Aorta (tissue), 5 donors: ENCODE results near the gene IQCF5. TPM values are rescaled to one million over a fixed set of nuclear protein-coding genes. Genes with fewer than 3 reads are reported as not detected.
"Not testable (repeated sequence)": the region's sequence is repeated elsewhere in the genome, so short reads cannot be mapped to it uniquely, and the experiment has no call there.

Experiments
- ATAC-seq: fragments of 200-7000 bp; cut with Tn5 transposase; one replicate; pipeline ENCODE4 v1.9.1; 2022; ENCODE audit warnings: moderate library complexity; ENCODE audit not compliant: low FRiP score
- DNase-seq, 2 donors: peaks; one replicate each; pipeline ENCODE4 v3.0.0-alpha.2; 2020
- H3K27ac ChIP-seq, 2 donors: one replicate each; pipeline ENCODE4 v1.5.1; 2013; ENCODE audit warnings: low read length in 2 of 2, mild to moderate bottlenecking in 2 of 2, moderate library complexity in 2 of 2, control low read depth in 1 of 2, inconsistent platforms in 1 of 2, low read depth in 1 of 2
- H3K27me3 ChIP-seq, 2 donors: one replicate each; pipeline ENCODE4 v1.6.1; 2013; ENCODE audit warnings: control low read depth in 1 of 2, low read length in 1 of 2, mild to moderate bottlenecking in 1 of 2, moderate library complexity in 1 of 2; ENCODE audit not compliant: insufficient read depth in 2 of 2, control insufficient read depth in 1 of 2
- H3K36me3 ChIP-seq, 2 donors: one replicate each; pipeline ENCODE4 v1.6.1; 2013; ENCODE audit warnings: control low read depth in 1 of 2, low read length in 1 of 2, mild to moderate bottlenecking in 1 of 2; ENCODE audit not compliant: insufficient read depth in 2 of 2, control insufficient read depth in 1 of 2
- H3K4me1 ChIP-seq, 2 donors: one replicate each; pipeline ENCODE4 v1.6.1; 2013; ENCODE audit warnings: low read length in 2 of 2, control low read depth in 1 of 2, mild to moderate bottlenecking in 1 of 2, moderate library complexity in 1 of 2; ENCODE audit not compliant: insufficient read depth in 2 of 2, control insufficient read depth in 1 of 2
- H3K4me3 ChIP-seq, 2 donors: one replicate each; pipeline ENCODE4 v1.5.1; 2013; ENCODE audit warnings: low read length in 2 of 2, control low read depth in 1 of 2, mild to moderate bottlenecking in 1 of 2
- H3K9me3 ChIP-seq: one replicate; pipeline ENCODE4 v1.6.1; 2013; ENCODE audit warnings: mild to moderate bottlenecking, low read length; ENCODE audit not compliant: control insufficient read depth
- WGBS, 2 donors: extraction: QIAGEN DNeasy Blood & Tissue Kit; methylation state at CpG; one replicate each; pipeline ENCODE4 v1.1.7; 2013; 5-methylcytosine and 5-hydroxymethylcytosine counted together
- intact Hi-C, 2 donors: fragments of 100-400 bp; cut with DNase I; formaldehyde crosslinking; loops; one replicate each; pipeline versions ENCODE4 v1.14.2 to v1.15.0; 2022
- long read RNA-seq, 2 donors: library from polyadenylated mRNA; unstranded; transcript quantifications; one replicate each; pipeline ENCODE4 v2.0.0, GENCODE V29; 2020 to 2021
- polyA plus RNA-seq, 2 donors: library from polyadenylated mRNA; stranded (reverse); fragments of 200-250 nt; gene quantifications; one replicate each; pipeline ENCODE4 v1.2.3, GENCODE V29; 2013
- total RNA-seq, 2 donors: library from RNA; stranded (reverse); fragmentation: NEBNext Ultra II Directional; extraction: Animal tissue kit (Norgen Biotek cat#: 25700); gene quantifications; one replicate each; pipeline ENCODE4 v1.2.1, GENCODE V29; 2021
- donor health status: healthy with polysubstance abuse.
- donor health status: Bipolar disorder and iron deficiency.
- donor health status: DM: no; HTN: no; CAD: no.
- donor health status: DM: no; HTN: no; CAD: no.
- donor health status: DM: yes; HTN: yes; CAD: no.

Gene IQCF5
- total RNA-seq (not detected), polyA plus RNA-seq (not detected)
- long read RNA-seq, donor 1 = 0 reads
- long read RNA-seq, donor 2 = 0 reads

DNA sequence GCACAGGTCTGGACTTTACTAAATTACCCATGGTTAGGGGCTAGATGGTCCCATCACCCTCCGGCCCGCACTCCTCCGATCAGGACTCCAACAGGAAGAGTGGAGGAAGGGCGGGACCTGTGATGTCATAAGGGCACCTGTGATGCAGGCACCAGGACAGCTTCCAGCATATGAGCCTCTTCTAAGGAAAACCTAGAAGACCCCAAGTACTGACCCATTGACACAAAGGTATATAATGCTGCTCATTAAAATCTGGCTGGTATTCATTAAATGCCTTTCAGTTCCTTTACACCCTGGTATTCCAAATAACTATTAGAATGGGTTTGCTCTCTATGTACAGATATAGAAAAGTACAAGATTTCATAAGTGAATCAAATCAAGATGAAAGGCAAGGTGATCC is at the start of gene IQCF5:
IQCF5 (minus strand) TSS at position 101 of the 400 bp plus-strand sequence; CDS start at position 31, 70 bp downstream.
- DNase-seq (no peak), ATAC-seq (no peak)
- no peaks in the 10 kb centered on the region for H3K4me1 ChIP-seq
- no peaks in the 10 kb centered on the region for H3K36me3 ChIP-seq
- no peak within 1 kb of the TSS for H3K4me3 ChIP-seq
- no peaks in the 10 kb centered on the region for H3K9me3 ChIP-seq
- intact Hi-C loops = no loop called here
- no peaks in the 10 kb centered on the region for H3K27me3 ChIP-seq
- WGBS, 2 donors = 82 to 91% methylated on average over 4 of the region's 4 CpGs
- H3K27ac ChIP-seq = no peak within 1 kb of the TSS

GRCh38 chr3:51921081-51921578 is 45.7 kb upstream of the IQCF5 start:
- intact Hi-C loops = no loop called here
- no peaks in the 10 kb centered on the region for H3K36me3 ChIP-seq
- no peaks in the 10 kb centered on the region for H3K27me3 ChIP-seq
- DNase-seq (no peak), ATAC-seq (no peak)
- WGBS, 2 donors = 79% methylated on average over 11 of the region's 11 CpGs
- no peak overlapping the region for H3K4me3 ChIP-seq
- no peaks in the 10 kb centered on the region for H3K4me1 ChIP-seq
- H3K9me3 ChIP-seq = no peaks in the 10 kb centered on the region
- no peak overlapping the region for H3K27ac ChIP-seq

GRCh38 chr3:51916418-51916817 is 41.0 kb upstream of the IQCF5 start:
- Histone ChIP-seq H3K27ac (no peak overlapping the region), H3K9me3 (no peaks in the 10 kb centered on the region), H3K36me3 (no peaks in the 10 kb centered on the region), H3K4me3 (no peak overlapping the region), H3K4me1 (no peaks in the 10 kb centered on the region), H3K27me3 (no peaks in the 10 kb centered on the region)
- no peak for DNase-seq
- intact Hi-C loops = no loop called here
- ATAC-seq = no peak
- WGBS, 2 donors = 50 to 54% methylated on average over 5 of the region's 5 CpGs

DNA sequence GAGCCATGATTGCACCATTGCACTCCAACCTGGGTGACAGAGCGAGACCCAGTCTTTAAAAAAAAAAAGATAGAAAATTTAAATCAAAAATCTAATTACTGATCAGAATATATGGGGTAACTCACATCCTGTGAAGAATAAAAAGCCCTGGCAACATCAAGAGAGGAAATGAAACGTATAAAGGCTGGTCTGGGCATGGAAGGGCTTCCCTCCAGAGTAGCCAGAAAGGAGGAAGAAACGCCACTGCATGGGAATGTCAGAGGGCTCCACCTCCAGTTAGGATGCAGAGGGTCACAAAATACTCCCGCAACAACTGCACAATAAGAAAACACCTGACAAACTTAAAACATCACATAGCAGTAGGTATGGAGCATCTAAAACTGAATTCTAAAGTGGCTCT is 32.6 kb upstream of the IQCF5 start:
- DNase-seq = no peak
- H3K27me3 ChIP-seq = peaks cover 0 to under 1% of the 10 kb centered on the region in 2 donors
- peaks cover 8% of the 10 kb centered on the region for H3K9me3 ChIP-seq
- no peak overlapping the region for H3K4me3 ChIP-seq
- H3K36me3 ChIP-seq = no peaks in the 10 kb centered on the region
- no peaks in the 10 kb centered on the region for H3K4me1 ChIP-seq
- H3K27ac ChIP-seq = no peak overlapping the region
- no peak for ATAC-seq
- intact Hi-C loops = no loop called here
- 77 to 78% methylated on average over 4 of the region's 4 CpGs for WGBS, 2 donors

DNA sequence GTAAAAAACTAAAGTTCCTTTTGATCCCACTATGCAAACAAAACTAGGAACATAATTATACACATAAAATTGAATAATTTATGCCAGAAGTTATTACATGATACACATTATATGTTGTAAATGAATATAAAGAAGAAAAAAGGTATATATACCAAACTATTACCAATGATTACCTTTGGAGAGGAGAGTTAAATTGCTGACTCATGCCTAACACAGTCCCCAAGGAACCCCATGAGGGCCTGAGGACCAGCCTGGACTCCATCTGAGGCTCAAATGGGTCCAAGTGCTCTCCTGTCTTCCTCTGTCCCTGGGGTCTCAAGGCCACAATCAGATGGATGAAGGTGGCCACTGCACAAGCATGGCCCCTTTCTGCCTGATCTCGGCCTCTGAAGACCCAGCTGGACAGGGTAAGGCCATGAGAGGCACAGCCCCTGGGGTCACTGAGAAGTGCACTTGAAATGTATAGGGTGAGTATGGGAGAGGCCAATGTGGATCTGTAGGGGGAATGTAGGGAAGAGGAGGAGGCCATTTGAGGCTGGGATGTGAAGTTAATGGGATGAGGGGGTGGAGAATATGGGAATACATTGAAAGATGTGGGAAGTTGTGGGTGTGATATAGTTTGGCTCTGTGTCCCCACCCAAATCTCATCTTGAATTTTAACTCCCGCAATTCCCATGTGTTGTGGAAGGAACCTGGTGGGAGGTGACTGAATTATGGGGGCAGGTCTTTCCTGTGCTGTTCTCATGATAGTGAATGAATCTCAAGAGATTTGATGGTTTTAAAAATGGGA is 28.8 kb upstream of the IQCF5 start:
- peaks cover 0 to 2% of the 10 kb centered on the region in 2 donors for H3K27me3 ChIP-seq
- H3K4me3 ChIP-seq = no peak overlapping the region
- peaks cover 8% of the 10 kb centered on the region for H3K9me3 ChIP-seq
- 86 to 88% methylated on average over 2 of the region's 2 CpGs for WGBS, 2 donors
- no peaks in the 10 kb centered on the region for H3K4me1 ChIP-seq
- H3K27ac ChIP-seq = no peak overlapping the region
- intact Hi-C loops = no loop called here
- ATAC-seq = no peak
- no peaks in the 10 kb centered on the region for H3K36me3 ChIP-seq
- DNase-seq = no peak

DNA sequence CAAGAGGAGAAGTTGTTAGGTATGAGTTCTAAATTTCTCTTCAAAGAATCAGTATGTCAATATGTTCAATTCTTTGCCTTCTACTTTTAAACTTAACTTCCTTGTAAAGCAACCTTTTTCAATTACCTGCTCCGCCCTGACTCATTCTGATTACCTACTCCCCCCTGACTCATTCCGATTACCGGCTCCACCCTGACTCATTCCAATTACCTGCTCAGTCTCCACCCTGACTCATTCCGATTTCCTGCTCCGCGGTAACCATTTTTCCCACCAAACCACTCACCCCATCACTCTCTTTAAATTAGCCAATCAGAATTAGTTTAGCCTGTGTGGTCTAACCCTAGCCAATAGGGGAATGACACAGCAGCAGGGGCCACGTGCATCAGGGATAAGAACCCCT is 27.0 kb upstream of the IQCF5 start:
- H3K27me3 ChIP-seq, H3K27ac ChIP-seq, ATAC-seq, H3K36me3 ChIP-seq, intact Hi-C loops, H3K4me3 ChIP-seq, DNase-seq, H3K4me1 ChIP-seq, H3K9me3 ChIP-seq: not testable (repeated sequence)
- 73% methylated on average over 6 of the region's 7 CpGs for WGBS, 2 donors

GRCh38 chr3:51900043-51900442 is 24.6 kb upstream of the IQCF5 start:
- intact Hi-C loops = not testable (repeated sequence)
- 67 to 68% methylated on average over 7 of the region's 7 CpGs for WGBS, 2 donors

DNA sequence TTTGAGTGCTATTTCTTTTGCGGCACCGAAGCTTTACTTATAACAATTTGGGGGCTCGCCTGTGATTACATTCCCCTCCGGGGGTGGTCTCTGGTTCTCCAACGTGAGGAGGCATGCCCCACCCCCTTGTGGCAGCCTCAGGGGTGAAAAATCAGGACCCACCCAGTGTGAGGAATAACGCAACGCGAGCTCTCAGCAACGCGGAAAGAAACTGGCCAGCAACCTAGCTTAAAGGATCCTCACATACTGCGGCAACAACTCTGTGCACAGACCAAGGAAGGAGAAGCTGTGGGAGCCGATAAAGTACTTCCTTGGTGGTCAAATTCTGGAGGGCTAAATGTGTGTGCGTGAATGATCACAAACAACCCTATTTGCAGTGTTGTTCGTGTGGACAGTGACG is 22.0 kb upstream of the IQCF5 start:
- WGBS, 2 donors = 80 to 85% methylated on average over 15 of the region's 15 CpGs
- intact Hi-C loops = no loop called here
- DNase-seq (no peak), ATAC-seq (no peak)
- no peaks in the 10 kb centered on the region for H3K27me3 ChIP-seq
- no peak overlapping the region for H3K27ac ChIP-seq
- no peaks in the 10 kb centered on the region for H3K9me3 ChIP-seq
- H3K4me1 ChIP-seq = no peaks in the 10 kb centered on the region
- H3K36me3 ChIP-seq = no peaks in the 10 kb centered on the region
- no peak overlapping the region for H3K4me3 ChIP-seq

More at GRCh38 chr3:51900043-51900442, 24.6 kb upstream of the IQCF5 start:
- H3K4me1 ChIP-seq, DNase-seq, H3K27me3 ChIP-seq, H3K9me3 ChIP-seq, ATAC-seq, H3K4me3 ChIP-seq, H3K36me3 ChIP-seq, H3K27ac ChIP-seq: not testable (repeated sequence)
